Limb (tissue), 2 donors: ENCODE results near the gene TFDP1.
A peak's percentile ranks its signal among the peaks of the same experiment; 100 is the strongest.
"Not testable (repeated sequence)": the region's sequence is repeated elsewhere in the genome, so short reads cannot be mapped to it uniquely, and the experiment has no call there.

ENCODE experiments used
- DNase-seq, 2 donors: peaks; one replicate each; pipeline ENCODE4 v3.0.0-alpha.2; 2016; ENCODE audit errors: extremely low spot score in 2 of 2

Gene TFDP1

GRCh38 chr13:113613789-113614379, 29.3 kb downstream of the TFDP1 start:
- no peak for DNase-seq

DNA sequence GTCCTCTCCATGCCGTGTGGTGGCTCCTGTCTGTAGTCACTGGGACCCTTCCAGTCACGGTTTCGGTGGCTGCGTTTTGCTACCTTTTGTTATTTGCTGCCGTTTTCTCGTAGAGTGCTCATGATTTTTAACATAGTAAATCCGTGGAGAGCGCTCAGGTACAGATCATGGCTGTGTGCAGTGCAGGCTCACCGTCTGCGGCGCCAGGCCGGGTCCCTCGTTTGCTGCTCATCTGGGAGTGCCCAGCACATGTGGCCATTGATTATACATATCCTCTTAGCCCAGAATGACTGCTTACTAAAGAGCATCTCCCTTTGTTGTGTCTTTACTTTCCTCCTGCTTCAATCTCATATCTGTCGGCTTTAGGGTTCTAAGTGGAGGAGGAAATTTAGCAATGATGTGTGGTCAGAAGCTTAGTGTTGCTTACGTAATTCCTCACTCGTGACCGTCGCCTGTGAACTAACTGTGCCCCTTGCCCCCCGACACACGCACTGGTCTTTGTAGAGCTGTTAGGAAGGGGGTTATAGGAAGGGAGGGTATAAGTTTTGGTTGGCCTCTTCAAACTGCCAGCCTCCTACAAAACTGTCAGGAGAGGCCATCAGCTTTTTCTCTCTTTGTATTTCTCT, 31.8 kb downstream of the TFDP1 start:
- no peak for DNase-seq

GRCh38 chr13:113616991-113617749, 32.6 kb downstream of the TFDP1 start:
- DNase-seq, result no peak

GRCh38 chr13:113617961-113618360, 33.4 kb downstream of the TFDP1 start:
- DNase-seq, result no peak

DNA sequence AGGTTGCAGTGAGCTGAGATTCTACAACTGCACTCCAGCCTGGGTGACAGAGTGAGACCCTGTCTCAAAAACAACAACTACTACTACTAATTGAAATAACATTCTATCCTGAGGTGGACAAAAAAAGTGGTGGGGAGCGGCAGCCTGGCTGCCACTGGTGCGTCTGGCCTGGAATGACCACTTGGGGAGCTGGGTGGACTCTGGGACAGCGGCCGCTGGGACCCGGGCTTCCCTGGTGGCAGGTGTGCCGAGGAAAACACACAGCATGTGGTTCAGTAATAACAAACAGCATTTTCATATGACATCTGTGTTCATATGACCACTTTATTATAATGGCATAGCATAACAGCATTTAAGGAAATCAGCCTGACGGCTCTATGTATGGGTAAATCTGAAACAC, 33.9 kb downstream of the TFDP1 start:
- DNase-seq, result no peak

DNA sequence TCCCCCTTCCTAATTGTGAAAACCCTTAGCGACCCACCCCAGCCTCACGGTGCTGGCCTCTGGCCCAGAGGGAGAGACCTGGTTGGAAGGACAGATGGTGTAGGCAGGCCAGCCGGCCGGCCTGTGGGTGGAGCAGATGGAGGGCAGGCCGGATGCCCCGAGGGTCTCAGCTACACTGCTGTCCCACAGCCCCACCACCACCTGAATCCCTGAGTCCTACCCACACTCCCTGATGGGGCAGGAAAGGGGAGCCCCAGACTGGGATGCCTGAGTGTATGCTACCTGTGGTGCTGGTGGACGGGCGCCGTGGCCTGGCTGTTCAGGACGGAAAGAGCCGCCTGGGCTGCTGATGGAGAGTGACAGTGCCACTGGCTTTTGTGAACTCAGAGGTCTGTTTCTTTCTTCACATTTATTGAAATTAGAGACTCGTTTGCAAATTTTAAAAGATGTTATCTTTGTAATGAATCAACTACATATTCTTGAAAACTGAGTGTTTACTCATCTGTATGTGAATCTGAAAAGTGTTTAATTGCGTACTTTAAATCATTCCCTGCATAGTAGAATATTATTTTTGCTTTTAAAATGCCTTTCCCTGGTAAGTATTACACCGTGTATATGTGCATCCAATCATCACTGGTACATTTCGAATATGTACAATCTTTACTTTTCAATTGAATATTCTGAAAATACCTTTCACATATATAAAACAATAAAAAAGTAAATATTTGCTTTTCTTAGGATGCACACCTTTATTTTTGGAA, 35.7 kb downstream of the TFDP1 start:
- no peak for DNase-seq

GRCh38 chr13:113621046-113621445, 36.5 kb downstream of the TFDP1 start:
- DNase-seq, result no peak

DNA sequence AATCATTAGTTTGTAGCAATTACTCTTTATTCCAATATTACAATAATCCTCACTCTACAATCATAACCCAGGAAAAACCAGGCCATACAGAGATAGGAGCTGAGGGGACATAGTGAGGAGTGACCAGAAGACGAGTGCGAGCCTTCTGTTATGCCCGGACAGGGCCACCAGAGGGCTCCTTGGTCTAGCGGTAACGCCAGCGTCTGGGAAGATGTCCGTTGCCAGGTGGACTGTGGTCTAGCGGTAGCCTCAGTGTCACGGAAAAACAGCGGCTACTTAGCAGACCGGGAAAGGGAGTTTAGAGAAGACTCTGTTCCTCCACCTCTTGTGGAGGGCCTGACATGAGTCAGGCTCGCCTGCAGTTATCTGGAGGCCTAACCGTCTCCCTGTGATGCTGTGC, 36.9 kb downstream of the TFDP1 start:
- not testable (repeated sequence) for DNase-seq

DNA sequence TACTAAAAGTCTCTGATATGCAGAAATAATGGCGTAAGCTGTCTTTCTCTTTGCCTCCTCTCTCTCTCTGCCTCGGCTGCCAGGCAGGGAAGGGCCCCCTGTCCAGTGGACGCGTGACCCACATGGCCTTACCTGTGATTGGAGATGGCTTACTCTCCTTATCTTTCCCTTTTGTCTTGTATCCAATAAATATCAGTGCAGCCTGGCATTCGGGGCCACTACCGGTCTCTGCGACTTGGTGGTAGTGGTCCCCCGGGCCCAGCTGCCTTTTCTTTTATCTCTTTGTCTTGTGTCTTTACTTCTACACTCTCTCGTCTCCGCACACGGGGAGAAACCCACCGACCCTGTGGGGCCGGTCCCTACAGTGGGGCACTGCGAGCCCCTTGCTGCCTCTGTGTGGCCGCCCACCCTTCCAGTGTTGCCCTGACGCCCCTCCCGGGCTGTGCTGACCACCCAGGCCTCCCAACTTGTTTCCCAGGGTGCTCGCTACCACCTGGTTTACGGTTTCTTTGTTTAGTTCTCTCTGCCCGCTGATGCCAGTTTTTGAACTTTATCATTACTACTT, 37.5 kb downstream of the TFDP1 start:
- not testable (repeated sequence) for DNase-seq

- DNase-seq, result no peak
Observed at GRCh38 chr13:113622791-113623490, 38.4 kb downstream of the TFDP1 start.

DNA sequence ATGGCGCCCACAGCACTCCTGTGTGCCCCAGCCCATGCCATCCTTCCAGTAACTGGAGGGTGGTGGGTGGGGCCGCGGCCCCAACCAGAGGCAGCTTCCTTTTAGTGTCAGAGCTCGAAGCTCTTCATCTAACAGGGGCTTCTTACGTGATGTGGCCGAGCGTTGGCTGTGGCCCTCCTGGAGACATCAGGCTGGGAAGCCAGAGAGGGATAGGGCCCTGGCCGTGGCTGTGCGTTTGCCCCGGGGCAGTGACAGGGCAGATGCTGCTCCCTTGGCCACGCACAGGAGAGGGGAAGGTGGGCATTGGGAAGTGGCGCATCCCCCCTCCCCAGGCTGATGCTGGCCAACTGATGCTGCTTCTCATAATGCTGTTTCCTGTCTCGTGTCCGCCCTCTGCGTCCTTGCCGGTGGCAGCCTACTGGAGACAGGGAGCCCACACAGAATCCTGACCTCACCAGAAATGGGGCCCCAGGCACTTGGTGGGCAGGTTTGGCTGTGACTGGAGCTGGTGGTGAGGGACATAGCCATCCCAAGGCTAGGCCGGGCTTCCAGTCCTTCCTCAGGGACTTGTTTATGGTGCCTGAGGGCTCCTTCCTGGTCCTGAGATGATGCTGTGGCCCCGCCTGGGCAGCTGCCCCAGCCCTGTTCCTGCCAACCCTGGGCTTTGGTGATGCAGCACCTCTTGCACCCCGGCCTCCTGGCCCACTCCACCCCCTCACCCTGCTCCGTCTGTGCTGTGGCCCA, 39.1 kb downstream of the TFDP1 start:
- no peak for DNase-seq

DNA sequence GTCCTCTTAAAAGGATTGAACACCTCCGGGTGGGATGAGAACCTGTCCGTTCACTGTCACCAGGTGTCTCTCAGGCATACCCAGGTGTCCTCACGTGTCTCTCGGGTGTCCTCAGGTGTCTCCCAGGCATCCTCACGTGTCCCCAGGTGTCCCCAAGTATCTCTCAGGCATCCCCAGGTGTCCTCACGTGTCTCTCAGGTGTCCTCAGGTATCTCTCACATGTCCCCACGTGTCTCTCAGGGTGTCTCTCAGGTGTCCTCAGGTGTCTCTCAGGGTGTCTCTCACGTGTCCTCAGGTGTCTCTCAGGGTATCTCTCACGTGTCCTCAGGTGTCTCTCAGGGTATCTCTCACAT, 39.7 kb downstream of the TFDP1 start:
- no peak for DNase-seq

DNA sequence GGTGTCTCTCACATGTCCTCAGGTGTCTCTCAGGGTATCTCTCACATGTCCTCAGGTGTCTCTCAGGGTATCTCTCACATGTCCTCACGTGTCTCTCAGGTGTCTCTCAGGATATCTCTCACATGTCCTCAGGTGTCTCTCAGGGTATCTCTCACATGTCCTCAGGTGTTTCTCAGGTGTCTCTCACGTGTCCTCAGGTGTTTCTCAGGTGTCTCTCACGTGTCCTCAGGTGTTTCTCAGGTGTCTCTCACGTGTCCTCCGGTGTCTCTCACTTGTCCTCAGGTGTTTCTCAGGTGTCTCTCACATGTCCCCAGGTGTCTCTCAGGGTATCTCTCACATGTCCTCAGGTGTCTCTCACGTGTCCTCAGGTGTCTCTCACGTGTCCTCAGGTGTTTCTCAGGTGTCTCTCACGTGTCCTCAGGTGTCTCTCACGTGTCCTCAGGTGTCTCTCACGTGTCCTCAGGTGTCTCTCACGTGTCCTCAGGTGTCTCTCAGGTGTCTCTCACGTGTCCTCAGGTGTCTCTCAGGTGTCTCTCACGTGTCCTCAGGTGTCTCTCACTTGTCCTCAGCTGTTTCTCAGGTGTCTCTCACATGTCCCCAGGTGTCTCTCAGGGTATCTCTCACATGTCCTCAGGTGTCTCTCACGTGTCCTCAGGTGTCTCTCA, 40.2 kb downstream of the TFDP1 start:
- not testable (repeated sequence) for DNase-seq

- DNase-seq, result peak in 1 of 2 donors; percentile 8
Observed at GRCh38 chr13:113625965-113626721, 41.6 kb downstream of the TFDP1 start.

DNA sequence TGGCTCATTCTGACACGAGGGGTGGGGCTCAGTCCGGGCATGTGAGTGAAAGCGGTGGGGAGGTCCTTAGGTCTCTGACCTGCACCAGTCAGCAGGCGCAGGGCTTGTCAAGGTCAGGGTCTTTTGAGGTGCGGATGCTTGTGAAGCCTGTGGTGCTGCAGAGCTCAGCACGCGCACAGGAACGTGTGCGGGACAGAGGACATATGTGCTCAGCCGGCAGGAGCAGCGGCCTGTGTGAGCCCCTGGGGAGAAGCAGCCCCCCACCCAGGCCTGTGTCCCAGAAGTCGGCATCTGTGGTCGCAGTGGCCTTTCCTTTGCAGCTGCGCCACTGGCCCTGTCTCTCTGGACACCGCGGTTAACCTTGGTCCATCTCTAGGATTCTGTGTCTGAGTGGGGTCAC, 42.6 kb downstream of the TFDP1 start:
- DNase-seq, result no peak

- no peak for DNase-seq
Observed at GRCh38 chr13:113628291-113629270, 44.0 kb downstream of the TFDP1 start.

DNA sequence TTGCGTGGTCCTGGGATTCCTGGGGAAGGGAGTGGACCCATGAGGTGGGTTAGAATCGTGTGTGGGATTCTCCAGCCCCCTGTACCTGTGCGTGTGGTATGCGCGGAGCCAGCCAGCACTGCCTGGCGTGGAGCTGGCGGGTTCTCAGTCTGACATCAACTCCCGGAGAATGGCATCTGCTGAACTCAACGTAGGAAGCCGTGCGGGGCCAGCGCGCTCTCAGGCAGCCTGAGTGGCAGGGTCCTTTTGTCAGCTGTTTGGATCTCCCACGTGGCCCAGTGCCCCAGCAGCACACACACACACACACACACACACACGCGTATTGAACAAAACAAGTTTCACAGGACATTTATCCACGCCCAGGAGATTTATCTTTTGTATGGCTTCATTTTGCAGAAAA, 45.3 kb downstream of the TFDP1 start:
- no peak for DNase-seq

DNA sequence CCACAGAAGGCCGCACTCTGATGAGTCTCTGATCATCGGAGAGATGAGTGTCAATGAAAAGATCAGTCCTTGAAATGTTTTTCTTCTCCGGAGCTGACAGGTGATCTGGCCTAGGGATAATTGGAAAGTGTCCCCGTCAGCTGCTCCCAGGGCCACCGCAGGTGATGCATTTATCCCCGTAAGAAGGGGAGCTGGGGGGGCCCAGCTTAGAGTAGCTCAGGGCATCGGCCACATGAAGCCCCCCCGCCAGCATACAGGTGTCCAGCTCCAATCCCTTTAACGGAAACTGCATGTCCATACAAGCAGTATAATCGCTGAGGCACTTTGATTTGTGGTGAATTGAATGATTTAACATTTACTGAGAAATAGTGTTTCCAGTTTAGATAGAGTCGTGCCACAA, 45.7 kb downstream of the TFDP1 start:
- no peak for DNase-seq
